Bronchial epithelial cell (primary cell): ENCODE data around the gene REV3L. TPM values are rescaled to one million over a fixed set of nuclear protein-coding genes. Genes with fewer than 3 reads are reported as not detected.

Experiments used
- DNase-seq: peaks from one replicate; pipeline ENCODE4 v3.0.0-alpha.2; 2010; ENCODE audit warnings: low read depth
- FAIRE-seq: peaks from 2 replicates; lab custom pipeline; 2011; peaks lifted over from hg19 to GRCh38; lab: Jason Lieb, UNC
- H3K27me3 ChIP-seq: 2 replicates; pipeline ENCODE4 v1.5.1; 2011; ENCODE audit warnings: low read length; ENCODE audit not compliant: control insufficient read depth, insufficient read depth
- H3K36me3 ChIP-seq: 2 replicates; pipeline ENCODE4 v1.5.1; 2011; ENCODE audit warnings: low read length; ENCODE audit not compliant: control insufficient read depth, insufficient read depth
- H3K4me3 ChIP-seq: 2 replicates; pipeline ENCODE4 v1.5.1; 2011; ENCODE audit warnings: mild to moderate bottlenecking, low read depth, low read length, control low read depth
- CTCF ChIP-seq: IDR thresholded peaks from 2 replicates; pipeline ENCODE4 v1.5.1; 2011; ENCODE audit warnings: mild to moderate bottlenecking, moderate library complexity, low read length, control low read depth, inconsistent platforms; ENCODE audit not compliant: insufficient read depth, severe bottlenecking
- total RNA-seq: library from RNA; depleted of rRNA; stranded (reverse); fragments of >200 nt; gene quantifications from 2 replicates; pipeline ENCODE4 v1.2.1, GENCODE V29; 2014

The REV3L gene
- total RNA-seq, 1 donor from 2014 or later = 8.4 TPM

DNA sequence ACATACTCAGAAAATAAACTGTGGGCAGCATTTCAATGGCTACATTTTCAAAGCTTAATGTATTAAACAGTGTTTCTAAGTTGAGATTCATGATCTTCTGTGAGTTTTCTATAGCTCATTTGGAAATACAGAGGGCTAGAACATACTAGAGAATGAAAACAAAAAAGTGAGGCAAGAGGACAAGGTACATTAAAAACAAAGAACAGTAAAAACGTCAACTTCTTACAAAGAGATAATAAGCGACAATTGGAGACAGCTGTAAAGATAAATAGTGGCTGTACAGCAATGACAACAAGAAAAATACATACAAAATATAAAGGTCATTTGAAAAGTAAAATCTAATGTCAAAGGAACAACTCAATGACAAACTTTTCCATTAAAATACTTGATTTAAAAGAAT, 94.3 kb downstream of the REV3L start:
- FAIRE-seq (no peak), DNase-seq (no peak)
- TF ChIP-seq CTCF = no peak
- Histone ChIP-seq H3K4me3 (no peak overlapping the region), H3K27me3 (no peaks in the 10 kb centered on the region), H3K36me3 (no peaks in the 10 kb centered on the region)

- no peak overlapping the region for H3K4me3 ChIP-seq
- no peak for TF ChIP-seq CTCF
- peaks cover 4% of the 10 kb centered on the region for H3K36me3 ChIP-seq
- H3K27me3 ChIP-seq = no peaks in the 10 kb centered on the region
- FAIRE-seq (peak; percentile 43), DNase-seq (no peak)
Measured at GRCh38 chr6:111382476-111383294, 100.3 kb downstream of the REV3L start.

GRCh38 chr6:111381728-111382127, 101.3 kb downstream of the REV3L start:
- no peak for DNase-seq
- TF ChIP-seq CTCF = no peak
- no peak for FAIRE-seq
- H3K4me3 ChIP-seq = no peak overlapping the region
- H3K36me3 ChIP-seq = peaks cover 5% of the 10 kb centered on the region
- no peaks in the 10 kb centered on the region for H3K27me3 ChIP-seq

- H3K36me3 ChIP-seq = peaks cover 5% of the 10 kb centered on the region
- FAIRE-seq = no peak
- no peaks in the 10 kb centered on the region for H3K27me3 ChIP-seq
- no peak for DNase-seq
- H3K4me3 ChIP-seq = no peak overlapping the region
- no peak for TF ChIP-seq CTCF
Measured at GRCh38 chr6:111381123-111381522, 101.9 kb downstream of the REV3L start.

- DNase-seq (no peak), FAIRE-seq (no peak)
- Histone ChIP-seq H3K4me3 (no peak overlapping the region), H3K27me3 (no peaks in the 10 kb centered on the region), H3K36me3 (peaks cover 6% of the 10 kb centered on the region)
- TF ChIP-seq CTCF = no peak
Measured at GRCh38 chr6:111379831-111380230, 103.2 kb downstream of the REV3L start.
